Gastroesophageal sphincter (tissue), 4 donors: ENCODE measurements around the gene ZNF260. TPM values are rescaled to one million over a fixed set of nuclear protein-coding genes. Genes with fewer than 3 reads are reported as not detected.
"Not testable (repeated sequence)": the region's sequence is repeated elsewhere in the genome, so short reads cannot be mapped to it uniquely, and the experiment has no call there.

Experiments used
- ATAC-seq: fragments of 150-250 bp; one replicate; pipeline ENCODE4 v1.9.1; 2016; ENCODE audit warnings: mild to moderate bottlenecking, moderate library complexity
- H3K27ac ChIP-seq, 4 donors: fragments of 200-600 bp; sonication (generic) in 3 of 4; 1 replicate in 3 of 4; 2 replicates in 1 of 4; pipeline ENCODE4 v1.5.1; 2016 to 2019
- H3K27me3 ChIP-seq: fragments of 200-600 bp; sonication (generic); one replicate; pipeline ENCODE4 v1.5.1; 2019
- H3K36me3 ChIP-seq, 2 donors: fragments of 200-600 bp; sonication (generic); one replicate each; pipeline ENCODE4 v1.5.1; 2019; ENCODE audit warnings: control low read depth in 1 of 2
- H3K4me1 ChIP-seq, 3 donors: fragments of 200-600 bp; sonication (generic); 1 replicate in 2 of 3; 2 replicates in 1 of 3; pipeline ENCODE4 v1.5.1; 2016 to 2019; ENCODE audit warnings: control low read depth in 2 of 3
- H3K4me3 ChIP-seq, 2 donors: fragments of 200-600 bp; sonication (generic); one replicate each; pipeline ENCODE4 v1.5.1; 2019; ENCODE audit warnings: mild to moderate bottlenecking in 1 of 2, moderate library complexity in 1 of 2
- H3K9me3 ChIP-seq, 3 donors: fragments of 200-600 bp; sonication (generic); one replicate each; pipeline ENCODE4 v1.5.1; 2017 to 2019; ENCODE audit warnings: control low read depth in 2 of 3
- CTCF ChIP-seq, 4 experiments: fragments of 200-600 bp in 2 of 4; fragments of 450-650 bp in 2 of 4; sonication (generic) in 1 of 4; IDR thresholded peaks; one replicate each; pipeline ENCODE4 v1.5.1; 2017 to 2019; ENCODE audit warnings: antibody characterized with exemption in 4 of 4, mild to moderate bottlenecking in 2 of 4, moderate library complexity in 2 of 4
- EP300 ChIP-seq: sonication (generic); formaldehyde crosslinking; IDR thresholded peaks from one replicate; pipeline ENCODE4 v1.6.1; 2017; ENCODE audit warnings: antibody characterized with exemption, mild to moderate bottlenecking
- POLR2A ChIP-seq, 2 donors: fragments of 450-650 bp; IDR thresholded peaks; one replicate each; pipeline ENCODE4 v1.6.1; 2017; ENCODE audit warnings: antibody characterized with exemption in 2 of 2, mild to moderate bottlenecking in 2 of 2, moderate library complexity in 1 of 2
- POLR2AphosphoS5 ChIP-seq: sonication (generic); formaldehyde crosslinking; IDR thresholded peaks from one replicate; pipeline ENCODE4 v1.6.1; 2017; ENCODE audit warnings: antibody characterized with exemption
- WGBS, 2 donors: methylation state at CpG; one replicate each; pipeline ENCODE4 v1.1.5; 2018; ENCODE audit warnings: low coverage in 1 of 2; 5-methylcytosine and 5-hydroxymethylcytosine counted together
- total RNA-seq, 4 donors: library from RNA; depleted of rRNA; stranded (reverse); fragments of >200 nt; gene quantifications; one replicate each; pipeline ENCODE4 v1.1.0, GENCODE V29; 2016

ZNF260 gene
- total RNA-seq, 4 donors from 2014 or later: 6.9 to 13.9 (median 8.4) TPM

- Histone ChIP-seq H3K9me3 (peaks cover 0 to 99% (median 2%) of the 10 kb centered on the region in 3 donors), H3K4me3 (no peak overlapping the region), H3K27me3 (no peaks in the 10 kb centered on the region), H3K36me3 (peaks cover 0 to 27% of the 10 kb centered on the region in 2 donors), H3K4me1 (no peaks in the 10 kb centered on the region), H3K27ac (no peak overlapping the region)
- TF ChIP-seq POLR2AphosphoS5: no peak
- no peak for TF ChIP-seq CTCF (IDR thresholded peaks at IDR 0.05)
- TF ChIP-seq POLR2A (IDR thresholded peaks at IDR 0.05): no peak
- 89 to 91% methylated on average over 2 to 3 of the region's 3 CpGs for WGBS, 2 donors
- no peak for ATAC-seq
Measured at GRCh38 chr19:36508325-36508724, 19.7 kb downstream of the ZNF260 start.

GRCh38 chr19:36501973-36502372 is 26.1 kb downstream of the ZNF260 start:
- peaks cover 0 to 99% (median 0%) of the 10 kb centered on the region in 3 donors for H3K9me3 ChIP-seq
- ATAC-seq: no peak
- 92 to 93% methylated on average over 3 to 5 of the region's 5 CpGs for WGBS, 2 donors
- H3K4me3 ChIP-seq: no peak overlapping the region
- H3K4me1 ChIP-seq: no peaks in the 10 kb centered on the region
- H3K36me3 ChIP-seq: no peaks in the 10 kb centered on the region
- TF ChIP-seq POLR2A (IDR thresholded peaks at IDR 0.05) (no peak), CTCF (IDR thresholded peaks at IDR 0.05) (no peak), POLR2AphosphoS5 (no peak), EP300 (no peak)
- no peaks in the 10 kb centered on the region for H3K27me3 ChIP-seq
- no peak overlapping the region for H3K27ac ChIP-seq

- Histone ChIP-seq H3K4me3 (no peak overlapping the region), H3K4me1 (no peaks in the 10 kb centered on the region), H3K9me3 (peaks cover 0 to 52% (median 0%) of the 10 kb centered on the region in 3 donors), H3K27me3 (no peaks in the 10 kb centered on the region), H3K36me3 (no peaks in the 10 kb centered on the region), H3K27ac (no peak overlapping the region)
- 100% methylated on average over 1 of the region's 17 CpGs; no CpG with 5 or more reads in 1 of the 2 donors for WGBS, 2 donors
- no peak for ATAC-seq
- TF ChIP-seq EP300: no peak
- no peak for TF ChIP-seq POLR2A (IDR thresholded peaks at IDR 0.05)
Measured at GRCh38 chr19:36497001-36497400, 31.1 kb downstream of the ZNF260 start.

- not testable (repeated sequence) for ATAC-seq, H3K4me3 ChIP-seq, H3K36me3 ChIP-seq, H3K27ac ChIP-seq, H3K27me3 ChIP-seq
- Histone ChIP-seq H3K4me1 (peaks cover 0 to 16% (median 5%) of the 10 kb centered on the region in 3 donors), H3K9me3 (peaks cover 0 to 11% (median 0%) of the 10 kb centered on the region in 3 donors)
- WGBS, 2 donors: 27 to 36% methylated on average over 7 to 9 of the region's 18 CpGs
- TF ChIP-seq CTCF (IDR thresholded peaks at IDR 0.05): peak; percentile 35 to 76 (median 47)
Measured at GRCh38 chr19:36492689-36493453, 35.2 kb downstream of the ZNF260 start.

GRCh38 chr19:36490846-36491245 is 37.2 kb downstream of the ZNF260 start:
- peaks cover 0 to 25% (median 5%) of the 10 kb centered on the region in 3 donors for H3K4me1 ChIP-seq
- ATAC-seq, H3K36me3 ChIP-seq: not testable (repeated sequence)

GRCh38 chr19:36489920-36490415 is 38.1 kb downstream of the ZNF260 start:
- Histone ChIP-seq H3K27me3 (no peaks in the 10 kb centered on the region), H3K9me3 (no peaks in the 10 kb centered on the region), H3K36me3 (peaks cover 0 to 9% of the 10 kb centered on the region in 2 donors), H3K4me3 (peak overlapping the region; percentile 79), H3K27ac (peak overlapping the region; percentile 89 to 96 (median 94)), H3K4me1 (peaks cover 0 to 25% (median 5%) of the 10 kb centered on the region in 3 donors)
- peak; percentile 91 for ATAC-seq
- 0 to 7% methylated on average over 4 of the region's 15 CpGs for WGBS, 2 donors
- TF ChIP-seq EP300 (no peak), CTCF (IDR thresholded peaks at IDR 0.05) (no peak), POLR2A (IDR thresholded peaks at IDR 0.05) (no peak), POLR2AphosphoS5 (no peak)

More at GRCh38 chr19:36490846-36491245, 37.2 kb downstream of the ZNF260 start:
- H3K27ac ChIP-seq, H3K4me3 ChIP-seq, H3K27me3 ChIP-seq, H3K9me3 ChIP-seq: not testable (repeated sequence)
- WGBS, 2 donors: no CpG with 5 or more reads among the region's 29 CpGs
